Measurements from ENCODE around the gene MYH10.
"Not testable (repeated sequence)": the region's sequence is repeated elsewhere in the genome, so short reads cannot be mapped to it uniquely, and the experiment has no call there.

MYH10 gene

GRCh38 chr17:8542599-8543502 lies 87.7 kb downstream of the MYH10 start:
- no peak for DNase-seq

DNA sequence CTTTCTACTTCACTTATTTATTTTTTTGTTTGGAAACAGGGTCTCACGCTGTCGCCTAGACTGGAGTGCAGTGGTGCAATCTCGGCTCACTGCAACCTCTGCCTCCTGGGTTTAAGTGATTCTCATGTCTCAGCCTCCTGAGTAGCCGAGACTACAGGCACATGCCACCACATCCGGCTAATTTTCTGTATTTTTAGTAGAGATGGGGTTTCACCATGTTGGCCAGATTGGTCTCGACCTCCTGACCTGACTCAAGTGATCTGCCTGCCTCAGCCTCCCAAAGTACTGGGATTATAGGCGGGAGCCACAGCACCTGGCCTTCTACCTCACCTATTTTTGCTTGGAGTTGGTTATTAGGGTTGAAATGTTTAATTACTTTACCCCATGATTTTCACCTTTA lies 90.5 kb downstream of the MYH10 start:
- DNase-seq = not testable (repeated sequence)

DNA sequence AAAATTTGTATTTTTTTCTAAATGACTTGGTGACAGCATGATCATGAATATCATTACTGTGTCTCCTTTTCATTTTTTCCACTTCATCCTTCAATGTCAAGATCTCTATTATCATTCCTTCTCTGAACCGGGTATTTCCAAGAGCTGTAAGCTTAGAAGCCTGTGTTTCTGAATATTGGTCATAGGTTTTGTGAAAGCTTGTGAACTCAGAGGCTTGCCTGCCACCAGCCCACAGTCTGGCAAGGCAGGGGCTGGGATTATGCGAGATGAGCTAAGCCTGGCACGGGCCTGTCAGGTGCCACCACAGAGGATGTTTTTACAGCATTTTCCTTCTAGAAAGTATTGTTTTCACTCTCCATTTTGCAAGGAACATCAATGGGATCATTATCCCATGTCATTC lies 92.8 kb downstream of the MYH10 start:
- DNase-seq = no peak

GRCh38 chr17:8534498-8535188 lies 95.9 kb downstream of the MYH10 start:
- no peak for DNase-seq

- DNase-seq = no peak
Observed at GRCh38 chr17:8532021-8532420, 98.5 kb downstream of the MYH10 start.

DNA sequence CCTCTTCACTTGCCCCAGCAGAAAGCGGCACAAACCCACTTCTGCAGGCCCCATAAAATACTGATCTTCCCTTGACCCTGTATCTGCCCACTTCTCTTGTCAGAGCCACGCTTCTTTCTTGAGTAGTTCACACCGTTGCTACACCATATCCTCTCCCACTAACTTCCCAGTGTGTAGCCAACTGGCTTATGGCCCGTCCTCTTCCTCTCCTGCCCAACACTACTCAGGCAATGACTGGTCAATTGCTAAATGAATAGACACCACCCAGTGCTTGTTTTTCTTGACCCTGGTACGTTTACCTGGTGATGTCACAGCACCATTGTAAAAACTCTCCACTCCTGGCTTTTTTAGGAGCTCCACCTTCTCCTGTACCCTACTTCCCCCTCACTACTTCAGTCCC lies 107.9 kb downstream of the MYH10 start:
- DNase-seq = no peak

DNA sequence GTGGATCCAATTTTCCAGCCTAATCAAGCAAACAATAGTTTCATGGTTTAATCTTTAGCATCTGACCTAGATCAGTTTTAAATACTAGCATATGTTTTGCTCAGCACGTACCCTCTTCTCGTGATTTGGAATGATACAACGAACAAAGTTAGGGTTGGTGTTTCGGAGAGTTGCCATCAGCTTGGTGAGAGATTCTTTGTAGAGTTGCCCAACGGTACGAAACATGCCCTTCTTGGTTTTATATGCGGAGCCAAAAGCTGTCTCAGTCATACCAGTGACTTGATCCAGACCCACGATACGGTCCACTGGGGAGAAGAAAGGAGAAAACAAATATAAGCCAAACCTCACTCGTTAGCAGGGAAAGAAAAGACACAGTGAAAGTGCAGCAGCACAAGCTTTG lies 109.5 kb downstream of the MYH10 start:
- DNase-seq = no peak

DNA sequence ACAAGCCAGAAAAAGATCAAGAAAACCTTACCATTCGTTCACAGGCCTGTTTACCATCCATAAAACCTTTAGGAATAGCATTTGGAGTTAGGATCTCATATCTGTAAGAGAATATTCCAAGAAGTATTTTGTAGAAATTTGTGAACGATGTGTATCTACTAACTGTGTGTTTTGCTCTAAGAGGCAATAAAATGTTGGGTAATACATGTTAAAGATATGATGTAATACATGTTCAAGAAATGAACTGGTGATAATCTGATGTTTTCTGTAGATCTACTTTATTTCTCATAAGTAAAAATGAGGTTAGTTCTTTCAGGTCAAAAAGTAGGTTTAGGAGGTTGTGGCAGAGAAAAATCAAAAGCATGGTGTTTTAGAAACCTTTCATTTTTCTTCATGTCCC lies 111.7 kb downstream of the MYH10 start:
- no peak for DNase-seq

DNA sequence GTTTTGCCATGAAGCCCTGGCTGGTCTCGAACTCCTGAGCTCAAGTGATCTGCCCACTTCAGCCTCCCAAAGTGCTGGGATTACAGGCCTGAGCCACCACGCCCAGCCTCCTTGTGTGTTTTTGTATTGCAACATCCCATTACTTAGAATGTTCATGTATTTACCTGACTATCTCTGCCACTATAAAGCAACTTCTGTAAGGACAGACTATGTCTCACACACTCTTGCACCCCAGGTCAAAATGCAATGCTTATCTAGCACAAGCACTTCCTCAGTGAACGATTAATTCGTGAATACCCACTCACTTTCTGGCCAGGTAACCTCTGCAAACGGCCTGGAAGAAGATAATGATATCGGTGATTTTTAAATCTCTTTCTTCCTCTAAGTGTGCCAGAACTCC lies 112.2 kb downstream of the MYH10 start:
- no peak for DNase-seq

- no peak for DNase-seq
Observed at GRCh38 chr17:8514801-8515200, 115.7 kb downstream of the MYH10 start.

GRCh38 chr17:8506145-8506544 lies 124.4 kb downstream of the MYH10 start:
- DNase-seq = no peak

DNA sequence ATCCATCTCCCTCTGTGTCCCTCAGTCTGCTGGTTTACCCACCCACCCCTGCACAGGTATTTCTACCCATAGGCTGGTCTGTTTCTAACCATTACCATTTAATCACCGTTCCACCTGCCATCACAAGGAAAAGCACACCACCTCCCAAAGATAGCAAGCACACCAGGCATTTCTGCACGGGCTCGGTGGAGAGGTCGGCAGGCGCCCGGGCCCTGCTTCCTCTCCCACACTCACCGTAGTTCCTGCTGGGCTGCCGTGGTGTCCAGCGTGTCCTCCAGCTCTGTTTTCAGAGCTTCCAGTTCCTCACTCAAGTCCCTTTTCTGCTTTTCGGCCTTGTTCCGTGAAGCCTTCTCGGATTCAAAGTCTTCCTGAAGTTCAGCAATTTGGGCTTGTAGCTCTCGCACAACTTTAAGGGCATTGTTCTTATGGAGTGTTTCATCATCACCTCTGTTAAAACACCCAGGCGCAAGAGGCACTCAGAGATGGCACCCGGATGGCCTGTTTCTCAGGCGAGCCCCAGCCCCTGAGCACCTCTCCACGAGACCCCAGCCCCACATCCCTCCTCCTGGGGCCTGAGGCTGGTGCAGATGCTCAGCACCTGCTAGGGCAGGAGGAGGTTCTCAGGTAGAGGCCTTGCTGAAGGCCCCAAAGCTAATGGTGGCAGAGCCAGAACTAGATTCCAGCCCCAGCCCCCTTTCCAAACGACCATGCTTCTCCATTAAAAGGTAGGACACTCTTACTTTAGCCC lies 125.9 kb downstream of the MYH10 start:
- DNase-seq = no peak

- DNase-seq = no peak
Observed at GRCh38 chr17:8503807-8504206, 126.7 kb downstream of the MYH10 start.

DNA sequence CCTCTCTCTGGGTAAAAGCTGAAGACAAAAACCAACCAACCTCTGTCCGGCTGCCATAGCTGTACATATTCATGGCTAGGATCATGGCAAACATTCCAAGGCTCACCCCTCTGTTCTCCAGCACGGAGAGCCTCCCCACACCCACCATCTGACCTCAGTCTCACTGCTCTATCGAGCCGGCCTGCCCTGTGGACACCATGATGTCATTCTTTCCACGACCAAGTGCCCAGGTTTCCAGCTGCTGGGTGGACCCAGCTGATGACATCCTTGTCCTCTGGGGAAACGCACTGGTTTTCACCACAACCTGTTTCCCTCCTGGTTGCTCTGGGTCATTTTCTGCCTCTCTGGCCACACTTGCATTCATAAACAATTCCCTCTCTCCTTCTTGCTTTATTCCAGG lies 127.2 kb downstream of the MYH10 start:
- DNase-seq = no peak

- no peak for DNase-seq
Observed at GRCh38 chr17:8502126-8502525, 128.4 kb downstream of the MYH10 start.

DNA sequence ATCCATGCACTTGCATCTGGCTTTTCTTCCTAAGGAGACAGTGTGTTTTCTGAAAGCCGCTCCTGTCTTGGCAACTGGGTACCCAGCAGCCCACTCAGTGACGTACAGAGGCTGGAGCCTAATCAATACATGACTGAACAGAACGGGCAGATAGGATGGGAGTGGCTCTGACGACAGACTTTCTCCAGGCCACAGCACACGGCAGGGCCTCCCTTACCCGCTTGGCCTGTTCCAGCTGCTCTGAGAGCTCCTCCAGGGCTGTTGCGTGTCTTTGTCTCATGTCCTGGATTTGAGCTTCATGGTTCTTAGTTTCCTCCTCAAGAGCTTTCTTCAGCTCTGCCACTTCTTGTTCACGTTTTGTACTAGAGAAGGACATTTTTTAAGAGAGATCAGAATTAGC lies 129.9 kb downstream of the MYH10 start:
- no peak for DNase-seq

DNA sequence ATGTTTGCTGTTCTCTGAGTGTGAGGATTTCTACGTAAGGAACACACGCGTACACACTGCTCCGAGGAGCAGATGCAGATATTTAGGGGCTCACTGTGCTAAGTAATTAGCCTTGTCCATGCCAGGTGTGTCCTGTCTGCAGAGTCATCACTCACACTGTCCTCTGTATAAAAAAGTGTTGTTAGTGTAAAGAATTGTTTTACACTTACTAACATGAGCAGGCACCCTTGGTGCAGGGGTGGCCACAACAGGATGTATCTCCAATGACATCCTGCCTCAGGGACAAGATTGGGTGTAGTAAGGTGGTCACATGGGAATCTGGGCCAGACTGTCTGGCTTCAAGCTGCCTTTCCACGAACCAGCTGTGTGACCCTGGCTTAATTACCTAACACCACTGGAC lies 130.9 kb downstream of the MYH10 start:
- DNase-seq = no peak

- DNase-seq = no peak
Observed at GRCh38 chr17:8499171-8499570, 131.4 kb downstream of the MYH10 start.

DNA sequence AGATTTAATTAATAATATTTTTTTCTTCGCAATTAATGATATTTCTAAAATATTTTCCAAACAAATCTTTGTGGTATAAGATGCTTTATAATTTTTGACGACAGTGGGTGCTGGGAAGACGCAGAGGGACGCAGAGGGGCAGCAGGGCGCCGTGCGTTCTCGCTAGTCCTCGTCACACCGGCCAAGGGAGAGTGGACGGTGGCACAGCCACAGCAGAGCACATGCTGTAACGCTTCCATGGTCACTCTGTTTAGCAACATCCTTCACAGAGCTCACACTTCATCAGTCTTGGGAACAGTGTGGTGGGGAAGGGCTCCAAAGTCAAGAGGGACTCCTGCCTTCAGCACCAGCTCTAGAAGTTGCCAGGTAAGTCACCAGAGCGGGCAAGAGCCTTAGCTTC lies 134.4 kb downstream of the MYH10 start:
- no peak for DNase-seq

DNA sequence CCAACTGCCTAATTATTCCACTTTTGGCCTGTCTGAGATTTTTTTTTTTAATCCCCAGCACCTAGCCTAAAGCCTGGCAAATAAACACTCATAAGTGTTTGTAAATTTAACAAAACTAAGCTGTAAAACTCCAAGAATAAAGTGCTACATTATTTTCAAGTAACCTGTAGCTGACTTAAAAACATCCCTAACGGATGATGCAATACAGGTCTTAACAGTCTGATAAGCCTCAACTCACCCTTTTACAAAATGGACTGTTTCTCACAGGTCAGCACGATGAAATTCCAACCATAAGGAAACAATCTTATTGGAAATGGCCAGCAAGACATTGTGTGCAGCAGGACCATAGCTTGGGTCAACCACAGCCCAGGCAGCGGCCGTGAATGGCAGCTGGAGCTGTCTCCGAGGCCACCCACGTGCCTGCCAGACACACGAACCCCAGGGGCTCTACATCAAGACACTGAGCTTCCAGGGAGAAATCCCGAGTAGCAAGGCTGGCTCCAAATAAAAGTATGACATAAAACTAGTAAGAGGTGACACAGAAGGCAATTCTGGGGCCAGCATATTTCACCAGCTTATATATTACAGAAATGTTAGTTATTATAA lies 135.9 kb downstream of the MYH10 start:
- no peak for DNase-seq

GRCh38 chr17:8494021-8494420 lies 136.5 kb downstream of the MYH10 start:
- no peak for DNase-seq

DNA sequence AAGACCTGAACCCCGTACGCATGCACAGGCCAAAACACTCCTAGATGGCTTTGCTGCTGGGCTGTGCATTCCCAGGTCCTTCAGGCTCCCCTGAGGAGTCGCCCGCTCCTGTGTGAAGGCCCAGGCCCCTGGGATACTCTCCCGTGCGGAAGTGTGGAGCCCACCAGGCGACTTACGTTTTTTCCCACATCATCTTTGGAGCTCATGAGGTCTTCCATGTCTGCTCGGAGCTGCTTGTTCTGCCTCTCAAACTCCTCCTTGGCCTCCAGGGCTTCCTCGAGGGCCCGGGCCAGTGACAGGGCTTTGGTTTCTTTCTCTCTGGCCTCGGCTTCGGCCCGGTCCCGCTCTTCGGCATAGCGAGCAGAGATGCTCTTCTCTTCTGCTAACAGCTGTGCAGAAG lies 138.4 kb downstream of the MYH10 start:
- no peak for DNase-seq
